GM19351 (cell line): ENCODE measurements around the gene BHLHE40.

Experiments
- ATAC-seq: cut with Tn5 transposase; IDR thresholded peaks from one replicate; pipeline ENCODE4 v1.9.1; 2021; ENCODE audit warnings: mild to moderate bottlenecking, moderate library complexity; ENCODE audit not compliant: unreplicated experiment

BHLHE40 gene

DNA sequence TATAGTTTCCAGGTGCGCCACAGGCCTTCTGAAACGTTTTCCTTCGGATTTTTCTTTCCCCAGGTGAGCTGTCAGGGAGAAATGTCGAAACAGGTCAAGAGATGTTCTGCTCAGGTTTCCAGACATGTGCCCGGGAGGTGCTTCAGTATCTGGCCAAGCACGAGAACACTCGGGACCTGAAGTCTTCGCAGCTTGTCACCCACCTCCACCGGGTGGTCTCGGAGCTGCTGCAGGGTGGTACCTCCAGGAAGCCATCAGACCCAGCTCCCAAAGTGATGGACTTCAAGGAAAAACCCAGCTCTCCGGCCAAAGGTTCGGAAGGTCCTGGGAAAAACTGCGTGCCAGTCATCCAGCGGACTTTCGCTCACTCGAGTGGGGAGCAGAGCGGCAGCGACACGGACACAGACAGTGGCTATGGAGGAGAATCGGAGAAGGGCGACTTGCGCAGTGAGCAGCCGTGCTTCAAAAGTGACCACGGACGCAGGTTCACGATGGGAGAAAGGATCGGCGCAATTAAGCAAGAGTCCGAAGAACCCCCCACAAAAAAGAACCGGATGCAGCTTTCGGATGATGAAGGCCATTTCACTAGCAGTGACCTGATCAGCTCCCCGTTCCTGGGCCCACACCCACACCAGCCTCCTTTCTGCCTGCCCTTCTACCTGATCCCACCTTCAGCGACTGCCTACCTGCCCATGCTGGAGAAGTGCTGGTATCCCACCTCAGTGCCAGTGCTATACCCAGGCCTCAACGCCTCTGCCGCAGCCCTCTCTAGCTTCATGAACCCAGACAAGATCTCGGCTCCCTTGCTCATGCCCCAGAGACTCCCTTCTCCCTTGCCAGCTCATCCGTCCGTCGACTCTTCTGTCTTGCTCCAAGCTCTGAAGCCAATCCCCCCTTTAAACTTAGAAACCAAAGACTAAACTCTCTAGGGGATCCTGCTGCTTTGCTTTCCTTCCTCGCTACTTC lies 3.8 kb downstream of the BHLHE40 start:
- no peak for ATAC-seq

DNA sequence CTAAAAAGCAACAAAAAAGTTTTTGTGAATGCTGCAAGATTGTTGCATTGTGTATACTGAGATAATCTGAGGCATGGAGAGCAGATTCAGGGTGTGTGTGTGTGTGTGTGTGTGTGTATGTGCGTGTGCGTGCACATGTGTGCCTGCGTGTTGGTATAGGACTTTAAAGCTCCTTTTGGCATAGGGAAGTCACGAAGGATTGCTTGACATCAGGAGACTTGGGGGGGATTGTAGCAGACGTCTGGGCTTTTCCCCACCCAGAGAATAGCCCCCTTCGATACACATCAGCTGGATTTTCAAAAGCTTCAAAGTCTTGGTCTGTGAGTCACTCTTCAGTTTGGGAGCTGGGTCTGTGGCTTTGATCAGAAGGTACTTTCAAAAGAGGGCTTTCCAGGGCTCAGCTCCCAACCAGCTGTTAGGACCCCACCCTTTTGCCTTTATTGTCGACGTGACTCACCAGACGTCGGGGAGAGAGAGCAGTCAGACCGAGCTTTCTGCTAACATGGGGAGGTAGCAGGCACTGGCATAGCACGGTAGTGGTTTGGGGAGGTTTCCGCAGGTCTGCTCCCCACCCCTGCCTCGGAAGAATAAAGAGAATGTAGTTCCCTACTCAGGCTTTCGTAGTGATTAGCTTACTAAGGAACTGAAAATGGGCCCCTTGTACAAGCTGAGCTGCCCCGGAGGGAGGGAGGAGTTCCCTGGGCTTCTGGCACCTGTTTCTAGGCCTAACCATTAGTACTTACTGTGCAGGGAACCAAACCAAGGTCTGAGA lies 4.7 kb downstream of the BHLHE40 start:
- peak; percentile 44 for ATAC-seq

DNA sequence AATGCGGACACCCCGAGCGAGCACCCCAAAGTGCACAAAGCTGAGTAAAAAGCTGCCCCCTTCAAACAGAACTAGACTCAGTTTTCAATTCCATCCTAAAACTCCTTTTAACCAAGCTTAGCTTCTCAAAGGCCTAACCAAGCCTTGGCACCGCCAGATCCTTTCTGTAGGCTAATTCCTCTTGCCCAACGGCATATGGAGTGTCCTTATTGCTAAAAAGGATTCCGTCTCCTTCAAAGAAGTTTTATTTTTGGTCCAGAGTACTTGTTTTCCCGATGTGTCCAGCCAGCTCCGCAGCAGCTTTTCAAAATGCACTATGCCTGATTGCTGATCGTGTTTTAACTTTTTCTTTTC lies 5.3 kb downstream of the BHLHE40 start:
- no peak for ATAC-seq

DNA sequence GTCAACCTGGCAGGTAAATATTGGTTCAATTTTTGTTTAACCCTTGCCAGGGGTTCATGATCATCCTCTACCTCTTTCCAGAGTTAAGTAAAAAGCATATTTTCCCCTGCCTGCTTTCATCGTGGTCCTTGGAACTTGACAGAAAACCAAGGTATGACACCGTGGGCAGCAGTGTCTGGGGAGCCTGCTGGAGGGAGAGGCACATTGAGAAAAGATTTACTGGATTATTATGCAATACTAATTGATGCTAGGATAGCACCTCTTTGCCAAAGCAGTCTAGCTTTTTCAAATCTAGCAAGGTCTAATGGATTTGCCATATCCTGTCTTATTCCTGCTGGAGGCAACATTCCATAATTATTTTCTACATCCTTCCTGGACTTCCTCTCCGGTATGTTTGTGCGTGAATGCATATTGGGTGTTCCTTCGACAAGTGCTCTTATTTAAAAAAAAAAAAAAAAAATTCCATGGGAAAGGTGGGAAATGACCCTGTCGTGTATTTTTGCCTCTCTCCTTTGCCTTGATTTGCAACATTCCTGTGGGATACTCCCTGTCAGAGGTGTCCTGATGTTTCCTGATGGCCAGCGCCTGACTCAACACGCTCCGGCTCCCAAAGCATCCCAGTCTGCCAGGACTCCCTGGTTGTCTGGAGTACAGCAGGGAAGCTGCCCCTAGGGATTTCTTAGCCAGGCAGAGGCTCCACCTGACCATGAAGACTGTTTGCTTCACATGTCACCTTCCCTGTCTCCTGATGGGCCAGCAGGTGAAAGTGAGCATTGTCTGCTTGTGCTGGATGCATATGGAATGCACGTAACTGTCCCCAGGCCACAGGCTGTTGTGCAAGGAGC lies 6.3 kb downstream of the BHLHE40 start:
- ATAC-seq, result no peak

DNA sequence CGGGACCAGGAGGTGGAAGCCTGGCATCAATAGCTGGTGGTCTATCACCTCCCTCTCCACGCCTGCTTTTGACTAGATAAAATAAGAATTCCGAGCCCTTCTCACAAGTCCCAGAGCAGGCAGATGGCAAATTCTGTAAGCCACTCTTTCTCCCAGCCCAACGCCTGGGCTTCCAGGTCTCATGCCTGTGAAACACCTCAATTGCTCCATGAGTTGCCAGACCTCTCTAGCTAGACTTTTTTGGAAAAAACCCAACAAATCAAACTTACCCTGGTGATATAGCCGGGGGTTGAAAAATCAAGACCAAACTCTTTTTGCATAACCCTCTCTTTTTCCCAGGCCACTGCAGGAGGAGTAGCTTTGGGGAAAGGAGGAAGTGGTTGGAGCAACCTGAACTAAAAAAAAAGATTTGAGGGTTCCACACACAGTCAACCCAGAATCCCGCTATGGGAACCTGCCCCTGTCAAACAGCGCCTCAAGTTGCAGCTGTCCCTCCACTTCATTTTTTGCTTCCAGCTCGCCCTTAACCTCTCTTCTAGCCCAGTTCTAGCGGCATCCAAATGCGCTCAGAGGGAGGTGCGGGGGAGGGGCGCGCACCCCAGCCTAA lies 7.0 kb downstream of the BHLHE40 start:
- peak; percentile 34 for ATAC-seq

DNA sequence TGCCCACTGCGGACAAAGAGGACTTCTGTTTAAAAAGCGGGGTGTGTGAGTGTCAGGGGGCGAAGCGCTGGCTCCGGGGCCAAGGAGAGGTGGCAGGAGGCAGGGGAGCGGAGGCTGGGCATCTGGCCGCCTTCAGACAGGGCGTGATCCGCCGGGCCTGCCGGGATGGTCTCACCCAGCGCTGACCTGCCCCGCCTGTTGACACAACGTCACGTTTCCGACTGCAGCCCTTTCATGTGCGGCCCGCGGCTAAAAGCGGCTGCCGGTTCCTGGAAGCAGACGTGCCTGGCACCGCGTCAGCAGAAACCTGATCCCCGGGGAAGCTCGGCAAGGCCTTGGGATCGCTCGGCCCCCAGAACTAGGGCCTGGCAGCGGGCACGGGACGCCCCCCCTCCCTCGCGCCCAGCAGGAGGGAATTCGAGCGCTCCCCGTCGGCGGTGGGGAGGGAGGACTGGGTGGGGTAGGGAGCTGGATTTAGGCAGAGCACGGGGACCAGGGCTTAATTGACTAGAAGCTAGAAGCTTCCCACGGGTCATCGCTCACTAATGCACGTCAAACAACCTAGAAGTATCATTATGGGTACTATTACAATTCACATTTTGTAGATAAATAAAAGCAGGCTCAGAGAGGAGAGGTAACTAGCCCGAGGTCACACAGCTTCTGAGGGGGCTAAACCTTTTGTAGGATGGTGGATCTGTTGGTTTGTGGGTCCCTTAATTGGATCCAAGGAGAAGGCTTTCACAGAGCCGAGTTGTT lies 7.7 kb downstream of the BHLHE40 start:
- peak; percentile 61 for ATAC-seq

DNA sequence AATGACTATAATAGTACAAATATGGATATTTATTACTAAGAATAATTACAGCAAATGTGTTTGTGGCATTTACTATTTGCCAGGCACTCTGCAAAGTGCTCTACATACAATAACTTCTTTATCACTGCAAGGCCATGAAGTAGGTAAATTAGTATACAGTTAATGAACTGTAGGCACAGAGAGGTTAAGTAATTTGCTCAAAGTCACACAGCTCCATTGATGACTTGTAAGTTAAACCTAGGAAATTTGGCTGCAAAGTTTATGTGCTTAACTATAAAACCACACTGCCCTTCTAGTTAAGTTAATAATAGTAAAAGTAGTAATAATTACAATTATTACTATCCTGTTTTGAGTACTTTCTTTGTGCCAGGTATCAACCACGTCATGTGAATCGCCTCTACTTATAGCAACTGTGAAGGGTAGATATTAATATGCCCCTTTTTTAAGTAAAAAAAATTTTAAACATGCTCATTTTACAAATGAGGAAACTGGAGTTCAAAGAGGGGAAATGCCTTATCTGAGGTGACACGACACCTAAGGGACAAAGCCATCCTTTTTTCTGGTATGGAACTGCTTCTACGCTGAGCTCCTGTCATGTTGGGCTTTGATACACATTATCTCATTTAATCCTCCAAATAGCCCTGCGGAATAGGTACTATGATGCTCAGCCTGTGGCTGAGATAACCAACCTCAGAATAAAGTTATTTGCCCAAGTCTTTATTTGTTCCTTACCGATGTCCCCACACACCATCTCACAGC lies 8.5 kb downstream of the BHLHE40 start:
- ATAC-seq, result no peak

DNA sequence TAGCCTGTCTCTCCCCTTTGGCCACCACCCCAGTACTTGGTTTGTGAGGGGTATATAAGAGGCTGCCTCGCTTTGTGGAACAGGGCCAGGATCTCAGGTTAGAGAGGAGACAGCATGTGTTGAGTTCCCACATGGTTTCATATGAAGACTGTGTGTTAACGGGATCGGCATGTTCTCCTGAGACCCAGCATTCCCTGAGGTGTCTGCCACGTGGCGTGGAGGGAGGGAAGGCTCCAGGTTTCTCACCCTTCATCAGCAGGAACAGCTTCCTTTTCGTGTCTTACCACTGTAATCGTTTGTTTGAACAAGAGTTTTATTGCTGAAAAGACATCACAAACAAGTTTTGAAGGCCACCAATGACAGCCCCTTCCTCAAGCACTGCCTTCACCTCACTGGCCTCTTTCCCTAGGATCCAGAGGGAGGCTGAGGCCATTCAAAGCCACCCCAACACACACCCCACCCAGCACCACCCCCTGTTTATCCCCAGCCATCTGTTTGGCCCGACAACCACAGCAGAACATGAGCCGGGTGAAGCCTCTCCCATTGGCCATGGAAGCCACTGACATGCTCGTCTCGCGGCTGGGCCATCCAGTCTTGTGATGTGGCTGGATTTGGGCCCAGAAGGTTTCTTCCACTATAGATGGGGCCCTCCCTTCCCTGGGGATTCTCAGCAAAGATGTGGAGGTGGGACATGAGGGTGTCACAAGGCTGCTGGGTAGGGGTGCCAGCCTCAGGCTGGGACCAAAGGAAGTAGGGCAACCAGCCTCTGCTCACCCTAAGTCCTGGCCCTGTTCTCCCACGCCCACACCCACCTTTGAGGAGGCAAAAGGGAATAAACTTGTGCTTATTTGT lies 10.0 kb downstream of the BHLHE40 start:
- ATAC-seq, result no peak

DNA sequence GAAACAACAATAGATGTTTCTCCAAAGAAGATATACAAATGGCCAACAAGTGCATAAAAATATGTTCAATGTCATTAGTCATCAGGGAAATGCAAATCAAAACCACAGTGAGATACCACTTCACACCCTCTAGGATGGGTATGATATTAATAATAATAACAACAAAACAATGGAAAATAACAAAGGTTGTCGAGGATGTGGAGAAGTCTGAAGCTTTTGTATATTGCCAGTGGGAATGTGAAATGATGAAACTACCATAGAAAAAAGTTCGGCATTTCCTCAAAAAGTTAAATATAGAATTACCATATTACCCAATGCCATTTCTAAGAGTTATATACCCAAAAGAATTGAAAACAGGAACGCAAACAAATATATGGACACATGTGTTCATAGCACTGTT lies 10.8 kb downstream of the BHLHE40 start:
- ATAC-seq, result no peak

DNA sequence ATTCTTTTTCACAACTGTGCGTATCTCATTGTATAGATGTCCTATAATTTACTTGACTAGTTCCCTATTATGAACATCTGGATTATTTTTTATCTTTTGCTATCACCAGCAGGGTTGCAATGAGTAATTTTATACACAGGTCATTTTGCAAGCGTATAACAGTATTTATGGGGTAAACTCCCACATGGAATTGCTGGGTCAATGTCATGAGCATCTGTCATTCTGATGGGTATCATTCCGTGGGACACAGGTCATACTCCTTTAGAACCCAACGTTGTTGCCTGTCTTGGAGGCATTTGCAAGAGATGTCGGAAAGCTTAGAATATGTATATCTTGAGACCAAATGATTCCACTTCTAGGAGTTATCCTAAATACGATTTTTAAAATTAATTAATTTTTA lies 12.9 kb downstream of the BHLHE40 start:
- ATAC-seq, result no peak

DNA sequence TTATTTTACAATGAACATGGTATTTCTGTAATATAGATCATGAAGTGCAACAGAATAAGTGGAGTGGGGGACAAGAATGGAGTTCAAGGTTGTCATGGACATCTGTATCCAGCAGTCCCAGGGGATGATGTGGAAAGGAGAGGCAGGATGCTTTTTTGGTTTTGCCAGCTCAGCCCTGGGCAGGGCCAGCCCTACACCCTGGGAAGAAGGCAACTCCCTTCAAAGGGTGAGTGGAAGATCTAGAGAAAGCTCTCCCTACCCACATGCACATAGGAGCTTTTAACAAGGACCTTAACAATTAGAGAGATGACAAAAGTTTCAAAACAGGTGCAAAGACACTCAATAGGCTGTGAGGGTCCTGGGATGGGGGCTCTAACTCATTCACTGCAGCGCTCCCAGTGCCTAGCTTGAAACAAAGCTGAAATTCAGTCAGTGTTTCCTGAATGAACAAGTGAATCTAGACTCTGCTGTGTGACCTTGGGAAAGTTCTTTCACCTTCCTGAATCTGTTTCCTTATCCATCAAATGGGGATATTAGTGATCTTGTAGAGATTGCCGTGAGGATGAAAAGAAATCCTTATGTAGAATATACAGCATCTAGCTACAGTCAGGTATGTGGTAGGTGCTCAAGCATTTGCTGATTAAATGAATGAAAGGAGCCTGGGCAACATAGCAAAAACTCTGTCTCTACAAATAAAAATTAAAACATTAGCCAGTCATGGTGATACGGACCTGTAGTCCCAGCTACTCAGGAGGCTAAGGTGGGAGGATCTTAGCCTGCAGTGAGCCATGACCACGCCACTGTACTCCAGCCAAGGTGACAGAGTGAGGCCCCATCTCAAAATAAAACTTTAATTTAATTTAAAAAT lies 14.3 kb downstream of the BHLHE40 start:
- ATAC-seq, result no peak

DNA sequence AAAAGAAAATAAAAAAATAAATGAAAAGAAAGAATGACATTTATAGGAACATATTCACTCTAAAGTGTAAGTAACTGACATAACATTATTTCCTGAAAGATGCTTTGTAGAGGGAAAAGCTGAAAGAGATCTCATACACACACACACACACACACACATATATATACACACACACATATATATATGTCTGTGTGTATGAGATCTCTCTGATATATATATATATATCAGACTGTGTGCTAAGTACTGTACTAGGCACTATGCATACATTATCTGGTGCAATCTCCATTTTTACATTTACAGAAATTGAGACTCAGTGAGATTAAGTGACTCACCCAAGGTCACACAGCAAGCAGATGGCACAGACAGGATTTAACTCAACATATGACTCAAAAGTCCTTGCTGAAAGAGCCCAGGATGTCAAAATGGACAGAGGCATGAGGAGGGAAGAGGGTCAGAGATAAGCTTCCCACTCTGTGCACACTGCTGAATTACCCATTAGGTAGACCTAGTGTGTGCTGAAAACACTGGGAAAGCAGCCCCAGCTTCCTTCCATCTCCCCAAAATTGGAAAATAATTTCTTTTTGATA lies 15.0 kb downstream of the BHLHE40 start:
- ATAC-seq, result peak; percentile 33

DNA sequence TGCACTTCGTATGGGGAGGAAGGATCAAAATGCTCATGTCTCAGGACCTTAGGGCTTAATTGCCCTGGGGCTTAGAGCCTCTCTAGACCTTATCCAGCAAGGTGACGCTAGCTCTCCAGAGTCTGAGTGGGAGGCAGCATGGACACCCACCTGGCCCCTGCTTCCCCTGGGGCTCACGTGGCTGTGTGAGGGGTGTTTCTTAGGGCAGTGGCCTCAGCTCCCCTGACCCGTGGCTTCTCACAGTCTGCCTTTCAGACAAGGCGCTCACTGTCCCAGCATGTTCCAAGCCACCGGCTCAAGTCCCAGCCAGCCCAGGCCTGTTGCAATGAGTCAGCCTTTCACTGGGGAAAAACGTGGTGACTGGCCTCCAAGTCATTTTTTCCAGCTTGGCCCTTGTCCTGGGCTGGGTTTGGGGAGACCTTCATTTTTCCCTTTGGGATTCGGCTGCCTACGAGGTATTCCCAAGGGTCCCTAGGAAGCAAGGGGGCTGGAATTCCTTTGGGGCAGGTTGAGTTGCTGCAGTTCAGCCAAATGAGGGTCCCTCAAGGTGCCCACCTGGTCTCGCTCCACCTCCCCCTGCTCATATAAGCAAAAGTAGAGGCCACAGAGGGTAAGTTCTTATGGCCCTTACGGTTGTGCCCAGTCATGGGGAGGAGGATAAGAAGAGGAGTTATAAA lies 15.7 kb downstream of the BHLHE40 start:
- ATAC-seq, result peak; percentile 51

DNA sequence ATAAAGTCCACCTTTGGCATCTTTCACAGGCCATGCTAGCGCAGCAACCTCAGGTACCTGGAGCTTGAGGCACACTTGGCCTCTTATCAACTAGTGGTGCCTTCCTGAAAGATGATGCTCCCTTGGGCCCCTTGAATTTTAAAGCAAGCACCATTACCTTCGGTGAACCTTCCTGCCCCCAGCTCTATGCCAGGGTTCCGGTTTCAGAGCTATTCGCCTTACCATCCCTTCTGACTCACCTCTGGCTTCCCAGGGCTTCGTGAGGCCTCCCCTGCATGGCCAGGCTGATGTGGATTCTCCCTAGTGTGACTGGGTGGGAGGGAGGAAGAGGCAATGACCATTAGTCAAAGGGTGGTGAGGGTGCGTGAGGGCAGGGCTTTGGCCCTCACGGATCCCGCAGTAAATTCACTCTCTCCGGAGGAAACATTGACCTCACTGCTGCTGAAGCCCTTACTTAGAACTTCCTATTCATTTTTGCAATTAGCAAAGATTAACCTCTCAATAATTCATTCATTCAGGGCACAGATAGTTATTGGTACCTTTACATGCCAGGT lies 16.3 kb downstream of the BHLHE40 start:
- ATAC-seq, result no peak

DNA sequence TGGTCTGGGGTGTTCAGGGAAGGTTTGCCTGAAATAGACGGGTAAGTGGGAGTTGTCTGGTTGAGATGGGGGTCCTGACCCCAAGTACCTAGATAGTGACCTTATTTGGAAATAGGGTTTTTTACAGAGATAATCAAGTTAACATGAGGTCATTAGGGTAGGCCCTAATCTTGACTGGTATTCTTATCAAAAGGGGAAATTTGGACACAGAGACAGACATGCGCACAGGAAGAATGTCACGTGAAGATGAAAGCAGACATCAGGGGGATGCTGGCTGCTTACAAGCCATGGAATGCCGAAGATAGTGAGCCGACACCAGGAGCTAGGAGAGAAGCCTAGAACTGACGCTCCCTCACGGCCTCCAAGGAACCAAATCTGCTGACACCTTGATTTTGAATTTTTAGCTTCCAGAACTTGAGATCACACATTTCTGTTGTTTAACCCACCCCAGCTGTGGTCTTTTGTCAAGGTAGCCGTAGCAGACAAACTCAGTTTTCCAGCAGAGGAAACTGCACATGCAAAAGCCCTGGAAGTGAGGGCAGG lies 17.1 kb downstream of the BHLHE40 start:
- ATAC-seq, result no peak

DNA sequence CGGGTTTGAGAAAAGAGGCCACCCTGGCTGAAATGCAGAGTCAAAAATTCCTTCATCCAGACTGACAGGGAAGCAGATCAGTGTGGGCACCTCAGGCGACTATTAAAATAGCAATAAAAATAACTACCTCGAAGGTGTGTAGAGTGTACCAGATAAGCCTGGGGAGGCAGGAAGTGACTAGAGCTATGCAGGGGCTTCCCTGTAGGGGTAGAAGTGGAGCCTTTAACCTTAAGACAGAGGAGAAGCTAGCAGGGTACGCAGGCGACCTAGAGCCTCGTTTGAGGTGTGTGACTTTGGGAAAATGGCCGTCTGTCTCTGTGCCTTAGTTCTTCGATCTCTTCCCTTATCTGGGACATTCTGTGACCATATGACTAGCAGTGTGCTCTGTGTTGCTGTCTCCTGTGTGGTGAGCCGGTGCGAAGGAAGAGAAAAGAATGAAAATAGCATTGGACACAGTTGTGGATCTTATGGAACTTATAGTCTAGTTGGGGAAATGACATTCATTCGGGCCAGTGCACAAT lies 17.6 kb downstream of the BHLHE40 start:
- ATAC-seq, result no peak
